ENCODE measurements around the gene PIPOX.

DNA sequence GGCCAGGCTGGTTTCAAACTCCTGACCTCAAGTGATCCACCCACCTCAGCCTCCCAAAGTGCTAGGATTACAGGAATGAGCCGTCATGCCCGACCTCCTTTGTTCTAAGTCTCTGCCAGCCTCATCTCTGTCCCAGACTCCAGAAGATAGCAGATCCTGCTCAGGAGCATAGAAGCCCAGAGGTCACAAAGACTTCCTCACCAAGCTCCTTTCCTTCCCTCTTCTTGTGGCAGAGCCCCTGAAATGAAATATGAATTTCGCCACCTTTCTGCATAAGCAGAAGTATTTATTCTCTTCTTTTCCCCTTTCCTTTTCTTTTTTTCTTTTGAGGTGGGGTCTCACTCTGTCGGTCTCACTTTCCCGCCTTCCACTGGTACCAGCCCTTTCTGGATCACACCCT, 11.5 kb upstream of the PIPOX start:
- TF ChIP-seq, protein P1, sequence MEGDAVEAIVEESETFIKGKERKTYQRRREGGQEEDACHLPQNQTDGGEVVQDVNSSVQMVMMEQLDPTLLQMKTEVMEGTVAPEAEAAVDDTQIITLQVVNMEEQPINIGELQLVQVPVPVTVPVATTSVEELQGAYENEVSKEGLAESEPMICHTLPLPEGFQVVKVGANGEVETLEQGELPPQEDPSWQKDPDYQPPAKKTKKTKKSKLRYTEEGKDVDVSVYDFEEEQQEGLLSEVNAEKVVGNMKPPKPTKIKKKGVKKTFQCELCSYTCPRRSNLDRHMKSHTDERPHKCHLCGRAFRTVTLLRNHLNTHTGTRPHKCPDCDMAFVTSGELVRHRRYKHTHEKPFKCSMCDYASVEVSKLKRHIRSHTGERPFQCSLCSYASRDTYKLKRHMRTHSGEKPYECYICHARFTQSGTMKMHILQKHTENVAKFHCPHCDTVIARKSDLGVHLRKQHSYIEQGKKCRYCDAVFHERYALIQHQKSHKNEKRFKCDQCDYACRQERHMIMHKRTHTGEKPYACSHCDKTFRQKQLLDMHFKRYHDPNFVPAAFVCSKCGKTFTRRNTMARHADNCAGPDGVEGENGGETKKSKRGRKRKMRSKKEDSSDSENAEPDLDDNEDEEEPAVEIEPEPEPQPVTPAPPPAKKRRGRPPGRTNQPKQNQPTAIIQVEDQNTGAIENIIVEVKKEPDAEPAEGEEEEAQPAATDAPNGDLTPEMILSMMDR (IDR thresholded peaks at IDR 0.05; ENCODE audit: poor library complexity, severe bottlenecking) = no peak
- TF ChIP-seq POLR2AphosphoS5 (IDR thresholded peaks at IDR 0.05) (no peak), SMC3 (conservative IDR thresholded peaks at IDR 0.05; ENCODE audit: poor library complexity) (no peak), TAF1 (IDR thresholded peaks at IDR 0.05; ENCODE audit: low read depth) (no peak)
- TF ChIP-seq, protein P2, sequence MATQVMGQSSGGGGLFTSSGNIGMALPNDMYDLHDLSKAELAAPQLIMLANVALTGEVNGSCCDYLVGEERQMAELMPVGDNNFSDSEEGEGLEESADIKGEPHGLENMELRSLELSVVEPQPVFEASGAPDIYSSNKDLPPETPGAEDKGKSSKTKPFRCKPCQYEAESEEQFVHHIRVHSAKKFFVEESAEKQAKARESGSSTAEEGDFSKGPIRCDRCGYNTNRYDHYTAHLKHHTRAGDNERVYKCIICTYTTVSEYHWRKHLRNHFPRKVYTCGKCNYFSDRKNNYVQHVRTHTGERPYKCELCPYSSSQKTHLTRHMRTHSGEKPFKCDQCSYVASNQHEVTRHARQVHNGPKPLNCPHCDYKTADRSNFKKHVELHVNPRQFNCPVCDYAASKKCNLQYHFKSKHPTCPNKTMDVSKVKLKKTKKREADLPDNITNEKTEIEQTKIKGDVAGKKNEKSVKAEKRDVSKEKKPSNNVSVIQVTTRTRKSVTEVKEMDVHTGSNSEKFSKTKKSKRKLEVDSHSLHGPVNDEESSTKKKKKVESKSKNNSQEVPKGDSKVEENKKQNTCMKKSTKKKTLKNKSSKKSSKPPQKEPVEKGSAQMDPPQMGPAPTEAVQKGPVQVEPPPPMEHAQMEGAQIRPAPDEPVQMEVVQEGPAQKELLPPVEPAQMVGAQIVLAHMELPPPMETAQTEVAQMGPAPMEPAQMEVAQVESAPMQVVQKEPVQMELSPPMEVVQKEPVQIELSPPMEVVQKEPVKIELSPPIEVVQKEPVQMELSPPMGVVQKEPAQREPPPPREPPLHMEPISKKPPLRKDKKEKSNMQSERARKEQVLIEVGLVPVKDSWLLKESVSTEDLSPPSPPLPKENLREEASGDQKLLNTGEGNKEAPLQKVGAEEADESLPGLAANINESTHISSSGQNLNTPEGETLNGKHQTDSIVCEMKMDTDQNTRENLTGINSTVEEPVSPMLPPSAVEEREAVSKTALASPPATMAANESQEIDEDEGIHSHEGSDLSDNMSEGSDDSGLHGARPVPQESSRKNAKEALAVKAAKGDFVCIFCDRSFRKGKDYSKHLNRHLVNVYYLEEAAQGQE (IDR thresholded peaks at IDR 0.05; ENCODE audit: borderline replicate concordance) = no peak

All from neural cell (in vitro differentiated cells).